Natural killer cell (primary cell): ENCODE data around the gene RBBP4. TPM values are rescaled to one million over a fixed set of nuclear protein-coding genes. Genes with fewer than 3 reads are reported as not detected.

ENCODE experiments used
- ATAC-seq, 3 donors: fragments of 150-1000 bp in 2 of 3; fragments of 200-7000 bp in 1 of 3; cut with Tn5 transposase; 1 replicate in 1 of 3; 2 replicates in 2 of 3; pipeline ENCODE4 v1.10.0; 2021; ENCODE audit warnings: mild to moderate bottlenecking in 2 of 3, moderate library complexity in 2 of 3
- DNase-seq, 2 donors: peaks; one replicate each; pipeline versions ENCODE4 v3.0.0 to v3.0.0-alpha.2; 2013 to 2021; ENCODE audit warnings: mixed read lengths in 1 of 2
- H3K27ac ChIP-seq: one replicate; pipeline ENCODE4 v1.5.1; 2013; ENCODE audit warnings: mild to moderate bottlenecking, low read length
- H3K27me3 ChIP-seq: one replicate; pipeline ENCODE4 v1.6.1; 2013; ENCODE audit warnings: low read length; ENCODE audit not compliant: control insufficient read depth, insufficient read depth
- H3K36me3 ChIP-seq: one replicate; pipeline ENCODE4 v1.6.1; 2013; ENCODE audit warnings: low read length; ENCODE audit not compliant: control insufficient read depth, insufficient read depth
- H3K4me1 ChIP-seq: one replicate; pipeline ENCODE4 v1.6.1; 2013; ENCODE audit warnings: low read length; ENCODE audit not compliant: control insufficient read depth, insufficient read depth
- H3K4me3 ChIP-seq: one replicate; pipeline ENCODE4 v1.5.1; 2013; ENCODE audit warnings: low read length
- H3K9me3 ChIP-seq: one replicate; pipeline ENCODE4 v1.6.1; 2013; ENCODE audit warnings: low read length; ENCODE audit not compliant: control insufficient read depth, insufficient read depth
- H3K27ac Mint-ChIP-seq, 2 donors: one replicate each; pipeline ENCODE4 v1.8.0; 2022; ENCODE audit warnings: mild to moderate bottlenecking in 2 of 2, mixed read lengths in 2 of 2, moderate library complexity in 1 of 2
- H3K27me3 Mint-ChIP-seq, 2 donors: one replicate each; pipeline ENCODE4 v1.8.0; 2022; ENCODE audit warnings: low read depth in 2 of 2, mixed read lengths in 2 of 2
- H3K36me3 Mint-ChIP-seq: one replicate; pipeline ENCODE4 v1.8.0; 2022; ENCODE audit warnings: mixed read lengths
- H3K4me1 Mint-ChIP-seq, 2 donors: one replicate each; pipeline ENCODE4 v1.8.0; 2022; ENCODE audit warnings: mixed read lengths in 2 of 2
- H3K4me3 Mint-ChIP-seq: one replicate; pipeline ENCODE4 v1.8.0; 2022; ENCODE audit warnings: mild to moderate bottlenecking, moderate library complexity, mixed read lengths
- H3K9me3 Mint-ChIP-seq, 2 donors: one replicate each; pipeline ENCODE4 v1.8.0; 2022; ENCODE audit warnings: mixed read lengths in 2 of 2
- CTCF ChIP-seq: fragments of 200-600 bp; IDR thresholded peaks from one replicate; pipeline ENCODE4 v1.8.0; 2022; ENCODE audit warnings: antibody characterized with exemption
- WGBS: methylation state at CpG from one replicate; pipeline ENCODE4 v1.1.7; 2013; ENCODE audit warnings: missing lambda C conversion rate; ENCODE audit not compliant: insufficient coverage; 5-methylcytosine and 5-hydroxymethylcytosine counted together
- intact Hi-C: fragments of 100-400 bp; cut with micrococcal nuclease; formaldehyde crosslinking; loops from one replicate; pipeline ENCODE4 v1.14.2; 2022
- total RNA-seq, 4 donors: library from RNA; stranded (reverse); fragments of 120-200 nt in 1 of 4; gene quantifications; one replicate each; pipeline versions ENCODE4 v1.2.3 to v1.2.4, GENCODE V29; 2013 to 2022

Gene RBBP4
- total RNA-seq, 3 donors from 2014 or later (not counting 1 experiment from before 2014, with no cell fraction given): 199 to 241 (median 224) TPM

GRCh38 chr1:32609180-32609579 lies 41.8 kb upstream of the RBBP4 start:
- 97% methylated on average over 2 of the region's 4 CpGs for WGBS
- Mint-ChIP-seq H3K4me1 (peaks cover 6 to 7% of the 10 kb centered on the region in 2 donors), H3K36me3 (no peaks in the 10 kb centered on the region), H3K9me3 (no peaks in the 10 kb centered on the region), H3K4me3 (no peak overlapping the region), H3K27ac (no peak overlapping the region), H3K27me3 (no peaks in the 10 kb centered on the region)
- no peaks in the 10 kb centered on the region for H3K36me3 ChIP-seq
- no peak for ATAC-seq
- no peak for TF ChIP-seq CTCF
- H3K27ac ChIP-seq: no peak overlapping the region
- no peaks in the 10 kb centered on the region for H3K9me3 ChIP-seq
- H3K4me1 ChIP-seq: peaks cover 14% of the 10 kb centered on the region
- intact Hi-C loops: no loop called here
- H3K4me3 ChIP-seq: no peak overlapping the region
- no peaks in the 10 kb centered on the region for H3K27me3 ChIP-seq
- DNase-seq: no peak

DNA sequence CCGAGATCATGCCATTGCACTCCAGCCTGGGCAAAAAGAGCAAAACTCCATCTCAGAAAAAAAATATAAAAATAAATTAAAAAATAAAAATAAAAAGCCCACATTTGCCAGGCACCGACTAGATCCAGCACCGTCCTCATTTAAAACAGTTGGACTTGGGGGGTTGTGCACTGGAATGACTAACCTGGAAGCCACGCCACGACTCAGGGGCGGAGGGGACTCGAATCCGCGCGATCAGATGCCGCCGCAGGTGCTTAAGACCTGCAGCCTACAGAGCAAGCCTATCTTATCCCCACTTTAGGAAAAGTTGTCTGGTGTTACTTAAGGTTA lies 39.2 kb upstream of the RBBP4 start:
- Histone ChIP-seq H3K9me3 (no peaks in the 10 kb centered on the region), H3K36me3 (no peaks in the 10 kb centered on the region), H3K4me3 (peak overlapping the region; percentile 45), H3K27me3 (no peaks in the 10 kb centered on the region), H3K27ac (no peak overlapping the region), H3K4me1 (peaks cover 14% of the 10 kb centered on the region)
- DNase-seq (no peak), ATAC-seq (no peak)
- peaks cover 6 to 7% of the 10 kb centered on the region in 2 donors for H3K4me1 Mint-ChIP-seq
- intact Hi-C loops: no loop called here
- TF ChIP-seq CTCF: no peak
- H3K9me3 Mint-ChIP-seq: no peaks in the 10 kb centered on the region
- H3K27ac Mint-ChIP-seq: peak overlapping the region in 1 of 2 donors; percentile 31
- H3K27me3 Mint-ChIP-seq: no peaks in the 10 kb centered on the region
- WGBS: 3% methylated on average over 11 of the region's 12 CpGs
- no peaks in the 10 kb centered on the region for H3K36me3 Mint-ChIP-seq
- H3K4me3 Mint-ChIP-seq: peak overlapping the region; percentile 86

DNA sequence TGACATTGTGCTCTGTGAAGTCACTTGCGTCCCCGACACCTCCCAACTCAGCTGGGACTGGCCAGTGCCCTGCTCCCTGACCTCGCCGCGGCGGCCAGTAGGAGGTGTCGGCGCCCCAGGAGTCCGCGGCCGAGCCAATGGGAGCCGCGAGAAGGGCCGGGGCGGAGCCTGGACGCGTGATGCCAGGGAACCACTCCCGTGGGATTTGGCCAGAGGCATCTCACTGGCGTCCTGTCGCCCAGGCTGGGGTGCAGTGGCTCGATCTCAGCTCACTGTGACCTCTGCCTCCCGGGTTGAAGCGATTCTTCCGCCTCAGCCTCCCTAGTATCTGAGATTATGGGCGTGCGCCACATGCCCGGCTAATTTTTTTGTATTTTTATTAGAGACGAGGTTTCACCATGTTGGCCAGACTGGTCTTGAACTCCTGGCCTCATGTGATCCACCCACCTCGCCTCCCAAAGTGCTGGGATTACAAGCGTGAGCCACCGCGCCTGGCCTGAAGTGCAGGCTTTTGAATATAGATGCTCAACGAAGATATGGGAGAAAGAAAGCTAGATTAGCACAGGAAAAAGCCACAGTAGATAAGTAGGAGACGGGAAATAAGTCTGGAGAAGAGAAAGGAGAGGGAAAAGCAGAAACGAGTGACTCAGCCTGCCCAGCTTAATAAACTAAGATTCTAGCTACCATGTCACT lies 38.7 kb upstream of the RBBP4 start:
- intact Hi-C loops: no loop called here
- Mint-ChIP-seq H3K27me3 (no peaks in the 10 kb centered on the region), H3K27ac (peak overlapping the region in 1 of 2 donors; percentile 31), H3K4me3 (peak overlapping the region; percentile 86), H3K9me3 (no peaks in the 10 kb centered on the region), H3K36me3 (no peaks in the 10 kb centered on the region), H3K4me1 (peaks cover 6 to 7% of the 10 kb centered on the region in 2 donors)
- Histone ChIP-seq H3K9me3 (no peaks in the 10 kb centered on the region), H3K27me3 (no peaks in the 10 kb centered on the region), H3K4me1 (peaks cover 14% of the 10 kb centered on the region), H3K4me3 (peak overlapping the region; percentile 45), H3K27ac (no peak overlapping the region), H3K36me3 (no peaks in the 10 kb centered on the region)
- 8% methylated on average over 35 of the region's 35 CpGs for WGBS
- peak; percentile 17 for TF ChIP-seq CTCF
- ATAC-seq (peak; percentile 94 to 100 (median 99)), DNase-seq (peak; percentile 54 to 55)

DNA sequence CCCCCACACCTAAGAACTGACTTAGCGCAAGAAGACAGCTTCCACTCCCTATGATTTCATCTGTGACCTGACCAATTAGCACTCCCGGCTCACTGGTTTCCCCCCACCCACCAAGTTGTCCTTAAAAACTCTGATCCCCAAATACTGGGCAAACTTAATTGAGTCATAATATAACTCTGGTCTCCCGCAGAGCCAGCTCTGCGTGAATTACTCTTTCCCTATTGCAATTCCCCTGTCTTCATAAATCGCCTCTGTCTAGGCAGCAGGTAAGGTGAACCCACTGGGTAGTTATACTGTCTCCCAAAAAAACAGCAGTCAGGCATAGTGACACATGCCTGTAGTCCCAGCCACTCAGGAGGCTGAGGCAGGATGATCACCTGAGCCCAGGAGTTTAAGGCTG lies 37.5 kb upstream of the RBBP4 start:
- H3K9me3 ChIP-seq: no peaks in the 10 kb centered on the region
- H3K27ac Mint-ChIP-seq: no peak overlapping the region
- H3K36me3 ChIP-seq: no peaks in the 10 kb centered on the region
- WGBS: 94% methylated on average over 5 of the region's 5 CpGs
- H3K27me3 Mint-ChIP-seq: no peaks in the 10 kb centered on the region
- peaks cover 14% of the 10 kb centered on the region for H3K4me1 ChIP-seq
- no peak overlapping the region for H3K4me3 ChIP-seq
- H3K27me3 ChIP-seq: no peaks in the 10 kb centered on the region
- peaks cover 6 to 7% of the 10 kb centered on the region in 2 donors for H3K4me1 Mint-ChIP-seq
- H3K4me3 Mint-ChIP-seq: peak overlapping the region; percentile 67
- intact Hi-C loops: no loop called here
- no peak for ATAC-seq
- no peak overlapping the region for H3K27ac ChIP-seq
- H3K36me3 Mint-ChIP-seq: no peaks in the 10 kb centered on the region
- no peak for TF ChIP-seq CTCF
- H3K9me3 Mint-ChIP-seq: no peaks in the 10 kb centered on the region
- no peak for DNase-seq
